SHP77 treated with DMSO at 0.1 percent for 48 hours (cell line): Measurements from ENCODE around the gene TUBGCP3.
"Not testable (repeated sequence)": the region's sequence is repeated elsewhere in the genome, so short reads cannot be mapped to it uniquely, and the experiment has no call there.

Experiments used
- DNase-seq: peaks from one replicate; lab custom pipeline; 2025; lab: John Stamatoyannopoulos, UW

Gene TUBGCP3

DNA sequence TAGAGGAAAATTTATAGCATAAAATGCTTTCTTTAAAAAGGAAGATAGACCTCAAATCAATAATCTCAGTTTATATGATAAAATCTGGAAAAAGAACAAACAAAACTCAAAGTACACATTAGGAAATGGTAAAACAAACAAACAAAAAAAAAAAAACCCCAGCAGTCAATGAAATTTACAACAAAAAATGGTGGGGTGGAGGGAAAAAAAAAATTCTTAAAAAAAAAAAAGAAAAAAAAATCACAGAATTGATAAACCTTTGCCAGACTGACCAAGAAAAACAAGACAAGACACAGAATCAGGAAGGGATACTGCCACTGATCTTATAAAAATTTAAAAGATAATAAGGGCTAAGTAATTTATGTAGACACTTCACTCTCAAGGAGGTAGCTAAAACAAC lies 11.2 kb downstream of the TUBGCP3 start:
- no peak for DNase-seq

GRCh38 chr13:112576191-112576590 lies 11.8 kb downstream of the TUBGCP3 start:
- DNase-seq: no peak

- no peak for DNase-seq
Observed at GRCh38 chr13:112575675-112576074, 12.3 kb downstream of the TUBGCP3 start.

- DNase-seq: no peak
Observed at GRCh38 chr13:112574834-112575613, 12.9 kb downstream of the TUBGCP3 start.

GRCh38 chr13:112574416-112574815 lies 13.5 kb downstream of the TUBGCP3 start:
- DNase-seq: no peak

- no peak for DNase-seq
Observed at GRCh38 chr13:112573710-112574109, 14.2 kb downstream of the TUBGCP3 start.

- DNase-seq: no peak
Observed at GRCh38 chr13:112572366-112572765, 15.6 kb downstream of the TUBGCP3 start.

- DNase-seq: no peak
Observed at GRCh38 chr13:112569821-112570220, 18.1 kb downstream of the TUBGCP3 start.

GRCh38 chr13:112567161-112567862 lies 20.6 kb downstream of the TUBGCP3 start:
- no peak for DNase-seq

GRCh38 chr13:112562786-112563383 lies 25.1 kb downstream of the TUBGCP3 start:
- DNase-seq: no peak

DNA sequence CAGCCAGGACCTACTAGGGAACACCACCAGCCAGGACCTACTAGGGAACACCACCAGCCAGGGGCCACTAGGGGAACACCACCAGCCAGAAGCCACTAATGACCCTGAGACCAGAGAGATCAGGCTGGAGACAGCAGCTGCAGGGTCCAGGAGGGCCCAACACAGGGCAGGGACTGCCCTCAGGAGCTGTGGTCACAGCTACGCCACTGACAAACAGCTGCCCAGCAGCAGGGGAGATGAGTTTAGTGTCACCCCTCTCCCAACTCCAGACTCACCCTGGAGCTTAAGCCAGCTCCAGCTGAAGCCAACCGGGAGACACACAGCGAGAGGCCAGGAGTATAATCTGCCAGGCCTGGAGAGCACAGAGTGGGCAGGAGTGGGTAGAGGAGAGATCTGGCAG lies 25.7 kb downstream of the TUBGCP3 start:
- DNase-seq: no peak

DNA sequence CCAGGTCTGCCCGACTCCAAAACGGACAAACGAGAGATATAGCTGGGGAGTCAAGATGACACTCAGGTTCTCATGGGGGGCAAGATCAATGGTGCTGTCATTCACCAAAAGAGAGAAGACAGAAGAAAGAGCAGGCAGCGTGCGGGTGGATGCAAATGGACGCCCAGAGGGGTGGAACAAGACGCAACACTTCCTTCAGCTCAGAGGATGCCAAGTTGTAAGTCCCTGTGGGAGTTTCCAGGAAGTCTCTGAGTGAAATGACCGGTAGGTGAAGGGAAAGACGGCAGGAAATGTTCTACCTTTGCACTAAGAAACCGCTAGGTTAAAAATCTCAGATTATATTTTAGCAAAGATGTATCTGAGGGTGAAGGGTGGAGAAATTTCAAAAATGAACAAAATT lies 26.5 kb downstream of the TUBGCP3 start:
- no peak for DNase-seq

- DNase-seq: no peak
Observed at GRCh38 chr13:112558696-112559418, 29.1 kb downstream of the TUBGCP3 start.

DNA sequence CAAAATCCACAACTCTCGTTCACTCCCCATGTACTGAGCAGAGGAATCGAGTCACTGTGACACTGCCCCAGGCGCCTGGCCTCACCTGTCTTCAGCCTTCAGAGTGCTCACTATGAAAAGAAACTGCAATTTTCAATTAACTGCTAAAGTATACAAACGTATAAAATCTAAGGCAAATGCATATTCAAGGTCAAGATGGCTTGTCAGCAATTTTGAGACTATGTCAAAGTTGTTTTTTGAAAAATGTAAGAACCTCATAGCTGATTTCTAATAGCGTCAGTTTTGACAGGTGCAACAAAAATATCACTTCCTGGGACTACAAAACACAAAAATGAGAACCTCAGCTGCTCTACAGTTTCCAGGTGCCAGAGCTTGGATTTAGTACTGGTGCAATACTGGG lies 31.4 kb downstream of the TUBGCP3 start:
- no peak for DNase-seq

GRCh38 chr13:112554214-112554850 lies 33.6 kb downstream of the TUBGCP3 start:
- no peak for DNase-seq

GRCh38 chr13:112548975-112549374 lies 39.0 kb downstream of the TUBGCP3 start:
- not testable (repeated sequence) for DNase-seq

DNA sequence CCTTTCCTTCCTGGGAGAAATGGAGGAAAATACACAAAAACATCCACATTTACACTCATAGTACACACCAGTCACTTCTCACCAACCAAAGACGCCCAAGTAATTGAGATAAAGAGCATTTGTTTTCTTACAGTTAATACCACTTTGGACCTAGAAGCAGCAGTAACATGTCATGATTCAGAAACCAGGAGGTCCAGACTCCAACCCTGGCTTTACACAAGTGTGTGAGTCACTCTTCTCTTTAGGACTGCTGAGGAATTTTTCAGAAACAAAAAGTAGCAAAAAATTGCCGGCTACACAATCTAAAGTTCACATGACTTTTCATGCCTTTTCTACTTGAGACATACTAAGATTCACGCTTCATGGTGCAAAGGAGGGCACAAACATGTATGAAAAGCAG lies 42.1 kb downstream of the TUBGCP3 start:
- DNase-seq: no peak

- DNase-seq: no peak
Observed at GRCh38 chr13:112532837-112533745, 54.9 kb downstream of the TUBGCP3 start.

DNA sequence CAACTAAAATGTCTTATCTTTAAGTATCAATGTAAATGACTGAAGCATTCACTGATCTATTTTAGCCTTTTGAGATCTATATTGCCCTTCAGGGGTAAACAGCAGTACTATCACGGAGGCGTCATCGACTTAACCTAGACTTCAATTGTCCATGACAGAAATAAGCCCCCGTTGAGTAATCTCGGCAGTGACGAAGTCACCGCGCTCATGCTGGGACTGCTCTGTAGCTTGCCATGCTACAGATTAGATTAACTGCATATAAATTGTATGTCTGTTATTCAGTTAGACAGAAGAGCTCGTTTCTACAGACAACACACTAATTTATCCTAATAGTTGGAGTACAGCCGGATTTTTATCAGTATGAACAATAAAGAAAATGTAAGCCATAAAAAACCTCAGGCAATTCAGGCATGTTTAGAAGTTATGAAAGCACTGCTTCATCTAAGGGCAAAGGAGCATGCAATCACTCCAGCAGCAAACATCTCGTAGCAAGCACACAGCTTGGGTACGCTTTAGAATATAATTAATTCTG lies 56.6 kb downstream of the TUBGCP3 start:
- DNase-seq: no peak

- no peak for DNase-seq
Observed at GRCh38 chr13:112530861-112531260, 57.1 kb downstream of the TUBGCP3 start.

GRCh38 chr13:112529216-112529615 lies 58.7 kb downstream of the TUBGCP3 start:
- no peak for DNase-seq
